Neutrophil (primary cell): ENCODE measurements around the gene HRH1.
A peak's percentile ranks its signal among the peaks of the same experiment; 100 is the strongest.

Experiments used
- H3K27ac ChIP-seq: fragments of 200-600 bp; sonication (generic); 2 replicates; pipeline ENCODE4 v1.5.1; 2016; ENCODE audit warnings: mild to moderate bottlenecking, moderate library complexity
- H3K27me3 ChIP-seq: fragments of 200-600 bp; sonication (generic); 2 replicates; pipeline ENCODE4 v1.6.0; 2016; ENCODE audit warnings: mild to moderate bottlenecking
- H3K36me3 ChIP-seq: fragments of 200-600 bp; sonication (generic); 2 replicates; pipeline ENCODE4 v1.5.1; 2017
- H3K4me1 ChIP-seq, 2 experiments: fragments of 200-600 bp in 1 of 2; sonication (generic) in 1 of 2; 1 replicate in 1 of 2; 2 replicates in 1 of 2; pipeline versions ENCODE4 v1.5.1 to v1.6.1; 2013 to 2016; ENCODE audit warnings: low read depth in 1 of 2, low read length in 1 of 2, mild to moderate bottlenecking in 1 of 2, moderate library complexity in 1 of 2; ENCODE audit not compliant: control insufficient read depth in 1 of 2, insufficient read depth in 1 of 2
- H3K4me3 ChIP-seq, 2 experiments: fragments of 200-600 bp in 1 of 2; sonication (generic) in 1 of 2; 1 replicate in 1 of 2; 2 replicates in 1 of 2; pipeline ENCODE4 v1.5.1; 2013 to 2016; ENCODE audit warnings: low read depth in 1 of 2, low read length in 1 of 2, mild to moderate bottlenecking in 1 of 2, moderate library complexity in 1 of 2
- H3K9me3 ChIP-seq: fragments of 200-600 bp; sonication (generic); 2 replicates; pipeline ENCODE4 v1.5.1; 2016
- TF ChIP-seq, protein P1 (sequence below): fragments of 200-600 bp; sonication (generic); IDR thresholded peaks from 2 replicates; pipeline ENCODE4 v1.5.1; 2016; ENCODE audit warnings: antibody characterized with exemption

Gene HRH1

DNA sequence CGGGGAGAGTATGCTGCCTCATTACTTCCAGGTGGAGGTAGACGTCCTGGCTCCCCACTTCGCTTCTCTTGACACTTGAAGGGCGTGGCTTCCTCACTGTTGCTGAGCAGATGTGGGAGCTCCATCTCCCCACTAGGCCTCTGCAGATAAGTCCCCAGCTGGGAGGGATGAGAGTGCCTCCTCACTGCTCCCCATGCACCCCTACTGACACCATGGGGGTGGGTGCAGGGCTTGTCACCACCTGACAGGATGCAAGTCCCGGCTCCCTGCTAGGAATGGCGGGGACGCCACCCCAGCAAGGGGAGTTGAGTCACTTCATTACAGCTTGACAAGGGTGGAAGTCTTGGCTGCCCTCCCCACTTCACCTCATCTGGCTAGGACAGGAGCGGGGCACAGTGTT is 81.1 kb downstream of the HRH1 start:
- peaks cover 11 to 14% of the 10 kb centered on the region in 2 experiments for H3K4me1 ChIP-seq
- H3K4me3 ChIP-seq: no peak overlapping the region
- no peak overlapping the region for H3K27ac ChIP-seq
- no peaks in the 10 kb centered on the region for H3K36me3 ChIP-seq
- no peaks in the 10 kb centered on the region for H3K27me3 ChIP-seq
- H3K9me3 ChIP-seq: no peaks in the 10 kb centered on the region
- TF ChIP-seq, protein P1, sequence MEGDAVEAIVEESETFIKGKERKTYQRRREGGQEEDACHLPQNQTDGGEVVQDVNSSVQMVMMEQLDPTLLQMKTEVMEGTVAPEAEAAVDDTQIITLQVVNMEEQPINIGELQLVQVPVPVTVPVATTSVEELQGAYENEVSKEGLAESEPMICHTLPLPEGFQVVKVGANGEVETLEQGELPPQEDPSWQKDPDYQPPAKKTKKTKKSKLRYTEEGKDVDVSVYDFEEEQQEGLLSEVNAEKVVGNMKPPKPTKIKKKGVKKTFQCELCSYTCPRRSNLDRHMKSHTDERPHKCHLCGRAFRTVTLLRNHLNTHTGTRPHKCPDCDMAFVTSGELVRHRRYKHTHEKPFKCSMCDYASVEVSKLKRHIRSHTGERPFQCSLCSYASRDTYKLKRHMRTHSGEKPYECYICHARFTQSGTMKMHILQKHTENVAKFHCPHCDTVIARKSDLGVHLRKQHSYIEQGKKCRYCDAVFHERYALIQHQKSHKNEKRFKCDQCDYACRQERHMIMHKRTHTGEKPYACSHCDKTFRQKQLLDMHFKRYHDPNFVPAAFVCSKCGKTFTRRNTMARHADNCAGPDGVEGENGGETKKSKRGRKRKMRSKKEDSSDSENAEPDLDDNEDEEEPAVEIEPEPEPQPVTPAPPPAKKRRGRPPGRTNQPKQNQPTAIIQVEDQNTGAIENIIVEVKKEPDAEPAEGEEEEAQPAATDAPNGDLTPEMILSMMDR: no peak

DNA sequence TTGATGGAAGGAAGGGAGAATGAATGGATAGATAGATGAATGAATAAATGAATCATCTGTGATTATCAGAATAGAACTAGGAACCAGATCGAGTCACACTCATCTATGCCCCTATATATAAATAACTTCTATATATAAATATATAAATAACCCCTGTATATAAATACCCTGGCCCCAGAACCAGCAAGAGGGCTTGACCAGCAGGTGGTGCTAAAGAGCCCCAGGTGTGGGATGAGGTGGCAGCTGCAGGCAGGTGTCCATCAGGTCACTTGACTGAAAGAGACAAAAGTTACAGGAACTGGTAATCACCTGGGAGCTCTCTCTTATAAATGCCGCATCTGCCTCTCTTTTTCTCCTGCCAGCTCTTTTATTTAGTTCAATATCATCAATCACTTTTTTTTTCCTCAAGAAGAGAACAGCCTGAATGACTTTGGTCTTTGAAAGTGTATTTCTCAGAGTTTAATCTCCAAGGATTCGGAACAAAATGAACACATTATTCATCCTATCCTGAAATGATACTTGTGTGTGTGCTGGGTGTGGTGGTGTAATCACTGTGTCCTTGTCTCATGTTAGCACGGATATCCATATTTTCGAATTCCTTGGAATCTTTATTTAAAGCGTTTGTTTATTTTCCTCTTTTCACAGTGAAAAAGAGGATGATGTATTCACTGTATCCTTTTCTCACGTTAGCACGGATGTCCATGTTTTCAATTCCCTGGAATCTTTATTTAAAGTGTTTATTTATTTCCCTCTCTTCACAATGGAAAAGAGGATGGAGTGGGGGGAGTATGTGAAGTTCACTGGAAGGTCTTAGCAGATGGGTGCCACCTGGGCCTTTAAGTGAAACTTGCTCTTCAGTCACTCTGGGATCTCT is 82.5 kb downstream of the HRH1 start:
- no peak overlapping the region for H3K27ac ChIP-seq
- no peaks in the 10 kb centered on the region for H3K27me3 ChIP-seq
- no peaks in the 10 kb centered on the region for H3K9me3 ChIP-seq
- H3K4me1 ChIP-seq: no peaks in the 10 kb centered on the region
- TF ChIP-seq, protein P1: peak; percentile 72
- H3K4me3 ChIP-seq: no peak overlapping the region
- no peaks in the 10 kb centered on the region for H3K36me3 ChIP-seq

DNA sequence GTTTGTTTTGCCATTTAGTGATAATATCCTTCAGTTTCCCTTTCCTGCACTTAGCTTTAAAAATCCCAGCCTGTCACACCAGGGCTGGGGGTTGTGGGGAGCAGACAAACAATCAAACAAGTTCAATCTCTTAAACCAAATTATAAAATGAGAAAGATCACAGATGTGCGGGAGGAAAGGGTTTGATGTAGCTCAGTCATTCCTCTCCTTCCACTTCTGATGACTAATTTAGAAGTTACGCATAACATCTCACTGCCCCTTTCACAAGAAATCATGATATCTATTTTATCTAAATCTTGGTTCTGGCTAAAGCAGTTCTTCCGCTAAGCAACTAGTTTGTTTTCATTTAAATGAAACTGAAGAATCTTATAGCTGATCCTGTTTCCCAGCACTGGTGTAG is 83.8 kb downstream of the HRH1 start:
- H3K27ac ChIP-seq: no peak overlapping the region
- TF ChIP-seq, protein P1: no peak
- no peaks in the 10 kb centered on the region for H3K9me3 ChIP-seq
- H3K27me3 ChIP-seq: no peaks in the 10 kb centered on the region
- no peaks in the 10 kb centered on the region for H3K4me1 ChIP-seq
- no peak overlapping the region for H3K4me3 ChIP-seq
- H3K36me3 ChIP-seq: no peaks in the 10 kb centered on the region

DNA sequence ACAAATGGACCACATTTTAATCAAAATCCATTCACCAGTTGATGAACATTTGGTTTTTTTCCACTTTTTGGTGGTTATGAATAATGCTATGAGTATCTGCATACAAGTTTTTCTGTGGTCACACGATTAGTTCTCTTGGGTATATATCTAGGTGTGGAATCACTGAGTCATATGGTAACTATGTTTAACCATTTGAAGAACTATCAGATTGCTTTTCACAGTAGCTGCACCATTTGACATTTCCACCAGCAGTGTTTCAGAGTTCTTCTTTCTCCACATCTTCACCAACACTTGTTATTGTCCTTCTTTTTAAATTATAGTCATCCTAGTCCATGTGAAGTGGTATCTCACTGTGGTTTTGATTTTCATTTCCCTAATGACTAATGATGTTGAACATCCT is 84.6 kb downstream of the HRH1 start:
- H3K4me1 ChIP-seq: no peaks in the 10 kb centered on the region
- H3K27me3 ChIP-seq: no peaks in the 10 kb centered on the region
- H3K27ac ChIP-seq: no peak overlapping the region
- no peak overlapping the region for H3K4me3 ChIP-seq
- no peaks in the 10 kb centered on the region for H3K36me3 ChIP-seq
- TF ChIP-seq, protein P1: no peak
- no peaks in the 10 kb centered on the region for H3K9me3 ChIP-seq

DNA sequence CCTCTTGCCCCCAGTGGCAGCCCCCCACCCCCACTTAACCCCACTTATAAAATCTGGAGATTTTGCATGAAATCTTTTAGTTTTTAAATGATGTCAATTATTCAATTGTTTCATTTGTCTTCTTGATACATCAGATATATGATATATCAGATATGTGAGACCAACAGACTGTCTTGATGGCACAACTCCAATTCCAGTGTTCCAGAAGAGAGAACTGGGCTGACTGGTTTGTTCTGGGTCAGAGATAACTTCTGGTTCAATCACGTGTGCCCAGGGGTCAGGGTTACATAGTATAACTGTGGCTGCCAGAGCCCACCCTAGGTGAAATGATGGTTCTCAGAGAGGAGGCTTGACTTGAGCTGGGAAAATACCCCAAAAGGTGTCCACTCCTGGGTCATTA is 85.5 kb downstream of the HRH1 start:
- TF ChIP-seq, protein P1: no peak
- H3K9me3 ChIP-seq: no peaks in the 10 kb centered on the region
- H3K27me3 ChIP-seq: no peaks in the 10 kb centered on the region

More for the DNA sequence above, 85.5 kb downstream of the HRH1 start:
- no peaks in the 10 kb centered on the region for H3K4me1 ChIP-seq
- H3K36me3 ChIP-seq: no peaks in the 10 kb centered on the region
- H3K4me3 ChIP-seq: no peak overlapping the region
- no peak overlapping the region for H3K27ac ChIP-seq
